Neural crest cell (in vitro differentiated cells): ENCODE data around the gene DNAJC10. TPM values are rescaled to one million over a fixed set of nuclear protein-coding genes. Genes with fewer than 3 reads are reported as not detected.

Source experiments
- DNase-seq: peaks from one replicate; pipeline ENCODE4 v3.0.0; 2021; ENCODE audit warnings: low read depth, mixed read lengths, low spot score
- H3K27ac Mint-ChIP-seq: one replicate; pipeline ENCODE4 v1.8.0; 2021; ENCODE audit warnings: mild to moderate bottlenecking, mixed read lengths; ENCODE audit not compliant: unreplicated experiment
- H3K27me3 Mint-ChIP-seq: 2 replicates; pipeline ENCODE4 v1.8.0; 2021; ENCODE audit warnings: low read depth, mild to moderate bottlenecking, mixed read lengths
- H3K36me3 Mint-ChIP-seq: 2 replicates; pipeline ENCODE4 v1.8.0; 2021; ENCODE audit warnings: low read depth, mild to moderate bottlenecking, mixed read lengths
- H3K4me1 Mint-ChIP-seq: 2 replicates; pipeline ENCODE4 v1.8.0; 2021; ENCODE audit warnings: mixed read lengths
- H3K4me3 Mint-ChIP-seq: one replicate; pipeline ENCODE4 v1.8.0; 2021; ENCODE audit warnings: mild to moderate bottlenecking, mixed read lengths
- H3K9me3 Mint-ChIP-seq: 2 replicates; pipeline ENCODE4 v1.8.0; 2021; ENCODE audit warnings: mixed read lengths
- total RNA-seq: library from RNA; stranded (reverse); gene quantifications from 2 replicates; pipeline ENCODE4 v1.2.1, GENCODE V29; 2021
- TF ChIP-seq, protein P1 (sequence below): fragments of 200-600 bp; sonication (generic); conservative IDR thresholded peaks from 2 replicates; pipeline ENCODE4 v1.5.0; 2021; ENCODE audit warnings: antibody characterized with exemption, mild to moderate bottlenecking

The DNAJC10 gene
- total RNA-seq, 1 donor from 2014 or later, result 114 TPM

DNA sequence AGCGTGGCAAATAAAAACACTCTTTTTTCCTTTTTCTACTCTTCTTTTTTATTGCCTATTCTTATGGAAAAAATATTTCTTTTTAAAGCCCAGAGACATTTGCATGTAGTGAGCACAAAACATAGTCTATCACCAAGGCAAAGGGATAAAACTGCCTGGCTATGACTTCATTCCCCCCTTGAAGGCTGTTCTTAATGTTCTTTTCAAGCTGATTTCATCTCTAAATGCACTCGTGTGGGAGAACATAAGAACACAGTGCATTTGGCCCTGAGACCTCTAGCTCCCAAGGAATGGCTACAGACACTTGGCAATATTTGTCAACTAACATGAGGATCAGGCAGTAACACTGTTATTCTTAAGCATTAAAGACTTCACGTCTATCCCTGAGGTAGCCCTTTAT lies 17.4 kb upstream of the DNAJC10 start:
- no peak overlapping the region for H3K4me3 Mint-ChIP-seq
- no peak overlapping the region for H3K27ac Mint-ChIP-seq
- no peaks in the 10 kb centered on the region for H3K9me3 Mint-ChIP-seq
- TF ChIP-seq, protein P1, sequence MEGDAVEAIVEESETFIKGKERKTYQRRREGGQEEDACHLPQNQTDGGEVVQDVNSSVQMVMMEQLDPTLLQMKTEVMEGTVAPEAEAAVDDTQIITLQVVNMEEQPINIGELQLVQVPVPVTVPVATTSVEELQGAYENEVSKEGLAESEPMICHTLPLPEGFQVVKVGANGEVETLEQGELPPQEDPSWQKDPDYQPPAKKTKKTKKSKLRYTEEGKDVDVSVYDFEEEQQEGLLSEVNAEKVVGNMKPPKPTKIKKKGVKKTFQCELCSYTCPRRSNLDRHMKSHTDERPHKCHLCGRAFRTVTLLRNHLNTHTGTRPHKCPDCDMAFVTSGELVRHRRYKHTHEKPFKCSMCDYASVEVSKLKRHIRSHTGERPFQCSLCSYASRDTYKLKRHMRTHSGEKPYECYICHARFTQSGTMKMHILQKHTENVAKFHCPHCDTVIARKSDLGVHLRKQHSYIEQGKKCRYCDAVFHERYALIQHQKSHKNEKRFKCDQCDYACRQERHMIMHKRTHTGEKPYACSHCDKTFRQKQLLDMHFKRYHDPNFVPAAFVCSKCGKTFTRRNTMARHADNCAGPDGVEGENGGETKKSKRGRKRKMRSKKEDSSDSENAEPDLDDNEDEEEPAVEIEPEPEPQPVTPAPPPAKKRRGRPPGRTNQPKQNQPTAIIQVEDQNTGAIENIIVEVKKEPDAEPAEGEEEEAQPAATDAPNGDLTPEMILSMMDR, result no peak
- no peaks in the 10 kb centered on the region for H3K36me3 Mint-ChIP-seq
- no peaks in the 10 kb centered on the region for H3K4me1 Mint-ChIP-seq
- no peaks in the 10 kb centered on the region for H3K27me3 Mint-ChIP-seq
- DNase-seq, result no peak

DNA sequence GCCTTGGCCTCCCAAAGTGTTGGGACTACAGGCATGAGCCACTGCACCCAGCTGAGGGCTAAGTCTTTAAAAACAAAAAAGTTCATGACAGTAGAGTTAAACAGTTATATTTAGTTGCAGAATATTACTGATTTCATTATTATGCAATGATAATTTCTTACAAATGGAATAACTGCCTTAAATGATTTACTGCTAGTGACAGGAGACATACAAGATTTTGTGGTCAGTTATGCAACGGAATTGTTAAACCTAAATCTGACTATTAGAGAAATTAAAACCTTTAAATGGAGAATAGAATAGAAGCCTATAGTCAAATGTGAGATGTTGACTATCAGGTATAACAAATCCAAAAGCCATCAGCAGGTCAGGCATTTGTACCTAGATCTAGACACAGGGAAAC lies 10.3 kb upstream of the DNAJC10 start:
- DNase-seq, result no peak
- Mint-ChIP-seq H3K9me3 (no peaks in the 10 kb centered on the region), H3K27ac (no peak overlapping the region), H3K4me1 (no peaks in the 10 kb centered on the region), H3K36me3 (no peaks in the 10 kb centered on the region), H3K27me3 (peaks cover 2% of the 10 kb centered on the region), H3K4me3 (no peak overlapping the region)
- TF ChIP-seq, protein P1, result no peak

DNA sequence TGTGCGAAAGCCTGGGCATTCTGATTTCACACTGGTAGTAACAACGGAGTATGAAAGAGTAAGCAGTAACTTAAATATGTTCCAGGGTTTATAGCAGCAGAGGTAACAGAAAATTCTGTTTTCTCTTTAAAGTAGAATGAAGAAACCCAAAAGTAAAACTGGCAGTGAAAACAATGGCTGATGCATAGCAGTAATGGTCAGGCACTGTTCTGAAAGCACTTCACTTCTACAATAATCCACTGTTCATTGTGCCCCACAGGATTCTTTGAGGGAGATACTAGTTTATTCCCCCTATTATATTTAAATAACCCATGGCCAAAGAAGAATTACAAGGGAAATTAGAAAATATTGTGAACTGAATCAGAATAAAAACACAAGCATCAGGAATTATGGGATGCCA lies 9.3 kb upstream of the DNAJC10 start:
- DNase-seq, result no peak
- TF ChIP-seq, protein P1, result no peak
- H3K4me1 Mint-ChIP-seq, result no peaks in the 10 kb centered on the region
- H3K36me3 Mint-ChIP-seq, result no peaks in the 10 kb centered on the region
- H3K9me3 Mint-ChIP-seq, result no peaks in the 10 kb centered on the region
- H3K27ac Mint-ChIP-seq, result no peak overlapping the region
- peaks cover 2% of the 10 kb centered on the region for H3K27me3 Mint-ChIP-seq
- no peak overlapping the region for H3K4me3 Mint-ChIP-seq

DNA sequence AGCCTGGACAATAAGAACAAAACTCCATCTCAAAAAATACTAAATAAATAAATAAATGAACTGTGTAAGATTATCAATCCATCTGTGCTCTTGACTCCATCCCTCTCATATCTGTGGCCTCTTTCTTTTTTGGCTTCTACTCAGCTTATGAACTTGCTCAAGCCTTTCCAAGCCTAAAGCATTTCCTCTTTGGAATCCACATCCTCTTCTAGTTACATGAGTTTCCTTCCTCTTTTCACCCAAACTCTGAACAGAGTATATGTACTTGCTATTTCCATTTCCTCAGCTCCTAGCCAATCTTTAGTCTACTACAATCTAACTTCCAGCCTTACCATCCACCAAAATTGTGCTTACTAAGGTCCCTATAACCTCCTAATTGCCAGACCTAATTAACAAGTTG lies 2.5 kb upstream of the DNAJC10 start:
- Mint-ChIP-seq H3K36me3 (no peaks in the 10 kb centered on the region), H3K27ac (no peak overlapping the region), H3K4me3 (no peak overlapping the region), H3K9me3 (no peaks in the 10 kb centered on the region), H3K27me3 (no peaks in the 10 kb centered on the region), H3K4me1 (no peaks in the 10 kb centered on the region)
- DNase-seq, result no peak
- TF ChIP-seq, protein P1, result no peak

DNA sequence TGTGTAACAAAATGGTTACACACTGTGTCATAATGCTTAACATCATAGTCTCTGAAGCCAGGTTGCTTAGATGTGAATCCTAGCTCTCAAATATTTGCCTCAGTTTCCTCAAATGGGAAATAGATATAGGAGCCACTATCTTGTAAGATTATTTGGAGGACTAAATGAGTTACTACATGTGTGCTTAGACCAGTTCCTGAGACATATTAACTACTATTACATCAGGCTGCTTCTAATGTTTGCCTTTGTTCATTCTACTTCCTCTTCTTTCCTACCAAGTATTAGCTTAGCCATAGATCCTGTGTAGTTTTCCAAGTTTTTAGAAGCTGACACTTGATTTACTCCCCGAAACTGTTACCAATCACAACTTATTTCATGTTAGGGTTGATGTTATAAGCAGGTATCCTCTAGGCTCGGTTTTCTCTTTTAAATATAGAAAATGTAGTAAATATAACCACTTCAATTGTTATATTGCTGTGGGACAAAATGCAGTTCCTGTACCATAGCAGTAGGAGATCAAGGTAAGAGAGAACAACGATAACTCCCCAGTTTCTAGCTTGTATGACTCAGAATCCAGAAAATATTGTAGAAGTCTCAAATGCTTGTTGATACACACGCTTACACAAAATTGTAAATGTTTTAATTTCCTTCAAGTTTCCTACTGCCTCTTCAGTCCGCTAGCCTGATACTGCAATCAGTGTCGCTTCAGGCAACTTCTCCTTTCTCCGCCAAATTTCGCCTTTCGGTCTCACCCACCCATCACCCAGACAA lies 751 bp upstream of the DNAJC10 start:
- H3K27me3 Mint-ChIP-seq, result no peaks in the 10 kb centered on the region
- H3K36me3 Mint-ChIP-seq, result no peaks in the 10 kb centered on the region
- H3K4me1 Mint-ChIP-seq, result no peaks in the 10 kb centered on the region
- TF ChIP-seq, protein P1, result peak; percentile 27
- DNase-seq, result no peak
- H3K4me3 Mint-ChIP-seq, result no peak overlapping the region
- no peaks in the 10 kb centered on the region for H3K9me3 Mint-ChIP-seq
- no peak overlapping the region for H3K27ac Mint-ChIP-seq
